ENCODE measurements around the gene DTHD1. TPM values are rescaled to one million over a fixed set of nuclear protein-coding genes. Genes with fewer than 3 reads are reported as not detected.

Gene DTHD1
- total RNA-seq, 1 experiment from 2014 or later: not detected

- CTCF ChIA-PET: interaction anchor here (1.3 kb wide), 1 partner anchor 50 kb away, joined by 6 read pairs; no protein-coding TSS in a partner anchor
Observed at GRCh38 chr4:36349938-36350549, 68.6 kb downstream of the DTHD1 start.

GRCh38 chr4:36351082-36351666 lies 69.8 kb downstream of the DTHD1 start:
- Mint-ChIP-seq H3K4me3 (ENCODE audit: unreplicated experiment) (no peak overlapping the region), H3K27ac (ENCODE audit: unreplicated experiment) (no peak overlapping the region), H3K4me1 (ENCODE audit: low read depth, unreplicated experiment) (no peaks in the 10 kb centered on the region), H3K9me3 (ENCODE audit: unreplicated experiment) (no peaks in the 10 kb centered on the region), H3K27me3 (ENCODE audit: insufficient read depth, unreplicated experiment) (peaks cover 2% of the 10 kb centered on the region), H3K36me3 (ENCODE audit: insufficient read depth, unreplicated experiment) (no peaks in the 10 kb centered on the region)
- Histone ChIP-seq H3K27me3 (replicated peaks; ENCODE audit: control insufficient read depth, insufficient read depth, low read length) (no peaks in the 10 kb centered on the region), H3K9me3 (no peaks in the 10 kb centered on the region), H3K4me1 (no peaks in the 10 kb centered on the region), H3K36me3 (ENCODE audit: control insufficient read depth, insufficient read depth, low read length) (no peaks in the 10 kb centered on the region), H3K4me3 (ENCODE audit: low read depth, low read length) (no peak overlapping the region)
- ChIA-PET CTCF (no interaction called here), POLR2A (no interaction called here)
- no TSS peak for BruUV-seq (replicated peaks)
- intact Hi-C loops (cut with micrococcal nuclease; ENCODE audit: unreplicated experiment): loop anchor here (1.0 to 2.0 kb wide), 3 partner anchors 48 to 1040 kb away; no protein-coding TSS in a partner anchor
- peak; percentile 55 to 56 for DNase-seq
- TF ChIP-seq CTCF (IDR thresholded peaks at IDR 0.05; ENCODE audit: insufficient read depth in 1 of 2, low read depth in 1 of 2, low read length in 1 of 2, severe bottlenecking in 1 of 2, unreplicated experiment in 1 of 2): peak; percentile 64 to 68

More at GRCh38 chr4:36349938-36350549, 68.6 kb downstream of the DTHD1 start:
- no peaks in the 10 kb centered on the region for H3K36me3 ChIP-seq (ENCODE audit: control insufficient read depth, insufficient read depth, low read length)
- intact Hi-C loops (cut with micrococcal nuclease; ENCODE audit: unreplicated experiment): loop anchor here (2.0 kb wide), 2 partner anchors 1033 to 1041 kb away; no protein-coding TSS in a partner anchor
- no peak for DNase-seq
- H3K27me3 ChIP-seq (replicated peaks; ENCODE audit: control insufficient read depth, insufficient read depth, low read length): no peaks in the 10 kb centered on the region
- H3K4me3 ChIP-seq (ENCODE audit: low read depth, low read length): no peak overlapping the region
- H3K27me3 Mint-ChIP-seq (ENCODE audit: insufficient read depth, unreplicated experiment): peaks cover 6% of the 10 kb centered on the region
- no peaks in the 10 kb centered on the region for H3K4me1 Mint-ChIP-seq (ENCODE audit: low read depth, unreplicated experiment)
- no TSS peak for BruUV-seq (replicated peaks)
- no peaks in the 10 kb centered on the region for H3K9me3 Mint-ChIP-seq (ENCODE audit: unreplicated experiment)
- POLR2A ChIA-PET: no interaction called here
- H3K9me3 ChIP-seq: no peaks in the 10 kb centered on the region
- no peaks in the 10 kb centered on the region for H3K4me1 ChIP-seq
- no peaks in the 10 kb centered on the region for H3K36me3 Mint-ChIP-seq (ENCODE audit: insufficient read depth, unreplicated experiment)
- H3K27ac Mint-ChIP-seq (ENCODE audit: unreplicated experiment): no peak overlapping the region
- H3K4me3 Mint-ChIP-seq (ENCODE audit: unreplicated experiment): no peak overlapping the region
- TF ChIP-seq CTCF (IDR thresholded peaks at IDR 0.05; ENCODE audit: insufficient read depth in 1 of 2, low read depth in 1 of 2, low read length in 1 of 2, severe bottlenecking in 1 of 2, unreplicated experiment in 1 of 2): no peak

GRCh38 chr4:36353998-36354397 lies 72.6 kb downstream of the DTHD1 start:
- intact Hi-C loops (cut with micrococcal nuclease; ENCODE audit: unreplicated experiment): no loop called here
- no peaks in the 10 kb centered on the region for H3K27me3 ChIP-seq (replicated peaks; ENCODE audit: control insufficient read depth, insufficient read depth, low read length)
- BruUV-seq (replicated peaks): no TSS peak
- no peak overlapping the region for H3K27ac Mint-ChIP-seq (ENCODE audit: unreplicated experiment)
- no peaks in the 10 kb centered on the region for H3K36me3 Mint-ChIP-seq (ENCODE audit: insufficient read depth, unreplicated experiment)
- DNase-seq: no peak
- no peaks in the 10 kb centered on the region for H3K9me3 Mint-ChIP-seq (ENCODE audit: unreplicated experiment)
- no peak overlapping the region for H3K4me3 ChIP-seq (ENCODE audit: low read depth, low read length)
- TF ChIP-seq CTCF (IDR thresholded peaks at IDR 0.05; ENCODE audit: insufficient read depth in 1 of 2, low read depth in 1 of 2, low read length in 1 of 2, severe bottlenecking in 1 of 2, unreplicated experiment in 1 of 2): no peak
- no peaks in the 10 kb centered on the region for H3K4me1 ChIP-seq
- no peaks in the 10 kb centered on the region for H3K4me1 Mint-ChIP-seq (ENCODE audit: low read depth, unreplicated experiment)
- H3K9me3 ChIP-seq: no peaks in the 10 kb centered on the region
- POLR2A ChIA-PET: no interaction called here
- CTCF ChIA-PET: no interaction called here
- H3K36me3 ChIP-seq (ENCODE audit: control insufficient read depth, insufficient read depth, low read length): no peaks in the 10 kb centered on the region
- no peaks in the 10 kb centered on the region for H3K27me3 Mint-ChIP-seq (ENCODE audit: insufficient read depth, unreplicated experiment)
- H3K4me3 Mint-ChIP-seq (ENCODE audit: unreplicated experiment): no peak overlapping the region

All from Caco-2 (cell line).